ENCODE results near the gene TUT7.

The TUT7 gene

DNA sequence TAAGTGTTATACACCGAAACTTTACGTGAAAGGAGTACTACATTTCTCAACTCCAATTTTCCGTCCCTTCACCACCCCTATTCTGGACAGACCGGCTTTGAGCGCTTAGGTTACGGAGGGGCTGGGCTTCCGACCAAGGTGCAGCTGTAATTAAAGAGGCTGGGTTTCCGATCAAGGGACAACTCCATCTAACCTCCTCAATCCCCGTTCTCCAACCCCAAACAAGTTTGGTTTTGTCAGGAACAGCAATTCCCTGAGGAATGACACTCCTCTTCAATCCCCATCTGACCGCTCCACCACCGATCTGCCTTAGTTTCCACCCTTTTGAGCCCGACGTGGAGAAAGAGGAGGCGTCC lies 577 bp downstream of the TUT7 start:
- H4K20me1 ChIP-seq (ENCODE audit: low read depth, low read length) = no peaks in the 10 kb centered on the region
- H3K27ac ChIP-seq (ENCODE audit: low read depth, low read length) = peak overlapping the region; percentile 83
- H3K4me3 ChIP-seq (ENCODE audit: insufficient read depth, low read length, poor library complexity, severe bottlenecking) = peak overlapping the region; percentile 78
- H3K4me2 ChIP-seq (ENCODE audit: low read depth, low read length, poor library complexity, severe bottlenecking) = peak overlapping the region; percentile 83
- H3K9ac ChIP-seq (ENCODE audit: low read length) = peak overlapping the region; percentile 74
- no peaks in the 10 kb centered on the region for H3K9me3 ChIP-seq (ENCODE audit: insufficient read depth, low read length)
- H2AFZ ChIP-seq (ENCODE audit: low read depth, low read length, severe bottlenecking) = peak overlapping the region; percentile 1
- H3K79me2 ChIP-seq (ENCODE audit: insufficient read depth, low read length) = peaks cover 53% of the 10 kb centered on the region
- no peak for TF ChIP-seq EZH2phosphoT487 (conservative IDR thresholded peaks at IDR 0.05; ENCODE audit: low read length)
- TF ChIP-seq, protein P1, sequence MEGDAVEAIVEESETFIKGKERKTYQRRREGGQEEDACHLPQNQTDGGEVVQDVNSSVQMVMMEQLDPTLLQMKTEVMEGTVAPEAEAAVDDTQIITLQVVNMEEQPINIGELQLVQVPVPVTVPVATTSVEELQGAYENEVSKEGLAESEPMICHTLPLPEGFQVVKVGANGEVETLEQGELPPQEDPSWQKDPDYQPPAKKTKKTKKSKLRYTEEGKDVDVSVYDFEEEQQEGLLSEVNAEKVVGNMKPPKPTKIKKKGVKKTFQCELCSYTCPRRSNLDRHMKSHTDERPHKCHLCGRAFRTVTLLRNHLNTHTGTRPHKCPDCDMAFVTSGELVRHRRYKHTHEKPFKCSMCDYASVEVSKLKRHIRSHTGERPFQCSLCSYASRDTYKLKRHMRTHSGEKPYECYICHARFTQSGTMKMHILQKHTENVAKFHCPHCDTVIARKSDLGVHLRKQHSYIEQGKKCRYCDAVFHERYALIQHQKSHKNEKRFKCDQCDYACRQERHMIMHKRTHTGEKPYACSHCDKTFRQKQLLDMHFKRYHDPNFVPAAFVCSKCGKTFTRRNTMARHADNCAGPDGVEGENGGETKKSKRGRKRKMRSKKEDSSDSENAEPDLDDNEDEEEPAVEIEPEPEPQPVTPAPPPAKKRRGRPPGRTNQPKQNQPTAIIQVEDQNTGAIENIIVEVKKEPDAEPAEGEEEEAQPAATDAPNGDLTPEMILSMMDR (IDR thresholded peaks at IDR 0.05; ENCODE audit: insufficient read depth, low read length, poor library complexity, severe bottlenecking) = no peak
- H3K9me2 ChIP-seq (replicated peaks; ENCODE audit: insufficient read depth, low read length) = no peaks in the 10 kb centered on the region
- peaks cover 6% of the 10 kb centered on the region; the same call in 1 of the 2 replicates for H3K36me3 ChIP-seq (ENCODE audit: low read length)
- peaks cover 21% of the 10 kb centered on the region for H3F3A ChIP-seq (ENCODE audit: insufficient read depth)
- no peaks in the 10 kb centered on the region for H3K27me3 ChIP-seq (ENCODE audit: low read length)

DNA sequence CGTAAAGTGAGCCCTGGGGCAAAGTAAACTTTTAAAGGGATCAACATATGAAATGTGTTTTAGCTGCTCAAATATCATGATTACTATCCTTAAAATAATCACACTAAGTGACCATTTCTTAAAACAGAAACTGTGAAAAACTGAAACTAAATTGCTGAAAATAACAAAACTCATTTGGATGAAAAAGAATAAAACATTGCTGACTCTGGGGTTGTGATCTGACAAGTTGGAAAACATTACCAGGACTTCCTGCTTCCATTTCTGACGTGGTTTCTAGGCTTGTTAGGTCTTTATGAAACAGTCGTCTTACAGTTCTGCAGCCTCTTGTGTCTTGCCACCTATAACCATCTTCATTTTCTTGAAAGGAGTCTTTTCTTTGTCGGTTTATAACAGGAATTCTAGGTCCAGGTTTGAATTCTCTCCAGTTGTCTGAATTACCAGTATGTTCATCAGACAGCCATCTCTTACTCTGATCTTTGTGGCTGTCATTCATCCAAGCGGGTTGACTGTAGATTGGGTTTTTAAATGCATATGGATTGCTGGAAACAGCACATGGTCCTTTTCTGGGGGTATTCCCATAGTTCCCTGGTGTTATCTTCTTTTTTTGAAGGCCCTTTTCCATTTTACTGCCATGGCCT lies 1.7 kb downstream of the TUT7 start:
- Histone ChIP-seq H3K27me3 (ENCODE audit: low read length) (no peaks in the 10 kb centered on the region), H3K4me3 (ENCODE audit: insufficient read depth, low read length, poor library complexity, severe bottlenecking) (peak overlapping the region; percentile 78), H3F3A (ENCODE audit: insufficient read depth) (peaks cover 21% of the 10 kb centered on the region), H3K27ac (ENCODE audit: low read depth, low read length) (peak overlapping the region; percentile 83), H3K36me3 (ENCODE audit: low read length) (peaks cover 6% of the 10 kb centered on the region; the same call in 1 of the 2 replicates), H3K79me2 (ENCODE audit: insufficient read depth, low read length) (peaks cover 63% of the 10 kb centered on the region), H3K9me2 (replicated peaks; ENCODE audit: insufficient read depth, low read length) (no peaks in the 10 kb centered on the region), H2AFZ (ENCODE audit: low read depth, low read length, severe bottlenecking) (no peak overlapping the region), H3K4me2 (ENCODE audit: low read depth, low read length, poor library complexity, severe bottlenecking) (peak overlapping the region; percentile 83), H3K9ac (ENCODE audit: low read length) (peak overlapping the region; percentile 74), H4K20me1 (ENCODE audit: low read depth, low read length) (no peaks in the 10 kb centered on the region), H3K9me3 (ENCODE audit: insufficient read depth, low read length) (no peaks in the 10 kb centered on the region)
- no peak for TF ChIP-seq EZH2phosphoT487 (conservative IDR thresholded peaks at IDR 0.05; ENCODE audit: low read length)
- TF ChIP-seq, protein P1 (IDR thresholded peaks at IDR 0.05; ENCODE audit: insufficient read depth, low read length, poor library complexity, severe bottlenecking) = no peak

DNA sequence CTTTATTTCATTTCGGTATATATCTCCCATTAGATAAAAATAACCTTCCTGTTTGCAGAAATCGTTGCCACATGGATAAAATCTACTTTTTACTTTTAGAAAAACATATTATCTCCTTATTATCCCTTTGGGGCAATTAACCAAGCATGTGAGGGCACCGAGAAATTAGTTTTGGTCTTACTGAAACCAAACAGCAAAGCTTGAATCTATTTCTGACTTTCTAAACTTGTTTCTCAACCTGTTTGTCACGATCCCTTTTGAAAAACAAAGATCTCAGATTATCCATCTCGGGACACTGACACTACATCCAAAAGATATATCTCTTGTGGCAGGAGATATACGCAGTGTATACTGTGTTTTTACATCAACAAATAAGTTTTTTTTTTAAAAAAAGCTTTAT lies 2.3 kb downstream of the TUT7 start:
- peak overlapping the region; percentile 78 for H3K4me3 ChIP-seq (ENCODE audit: insufficient read depth, low read length, poor library complexity, severe bottlenecking)
- no peak overlapping the region for H2AFZ ChIP-seq (ENCODE audit: low read depth, low read length, severe bottlenecking)
- peak overlapping the region; percentile 83 for H3K4me2 ChIP-seq (ENCODE audit: low read depth, low read length, poor library complexity, severe bottlenecking)
- H3K36me3 ChIP-seq (ENCODE audit: low read length) = peaks cover 6% of the 10 kb centered on the region; the same call in 1 of the 2 replicates
- peaks cover 21% of the 10 kb centered on the region for H3F3A ChIP-seq (ENCODE audit: insufficient read depth)
- peak overlapping the region; percentile 83 for H3K27ac ChIP-seq (ENCODE audit: low read depth, low read length)
- peaks cover 70% of the 10 kb centered on the region for H3K79me2 ChIP-seq (ENCODE audit: insufficient read depth, low read length)
- no peaks in the 10 kb centered on the region for H3K27me3 ChIP-seq (ENCODE audit: low read length)
- H3K9ac ChIP-seq (ENCODE audit: low read length) = peak overlapping the region; percentile 74
- no peaks in the 10 kb centered on the region for H4K20me1 ChIP-seq (ENCODE audit: low read depth, low read length)
- TF ChIP-seq, protein P1 (IDR thresholded peaks at IDR 0.05; ENCODE audit: insufficient read depth, low read length, poor library complexity, severe bottlenecking) = no peak
- no peak for TF ChIP-seq EZH2phosphoT487 (conservative IDR thresholded peaks at IDR 0.05; ENCODE audit: low read length)
- H3K9me3 ChIP-seq (ENCODE audit: insufficient read depth, low read length) = no peaks in the 10 kb centered on the region
- H3K9me2 ChIP-seq (replicated peaks; ENCODE audit: insufficient read depth, low read length) = no peaks in the 10 kb centered on the region

Data from SU-DHL-6 (cell line).